Stimulated activated CD4-positive, alpha-beta T cell treated with anti-CD3 and anti-CD28 coated beads, Interleukin-2, amount 100 ng/mL, for 4 hours (primary cell): ENCODE measurements around the gene PSTPIP1.

ENCODE experiments used
- DNase-seq: peaks from one replicate; pipeline ENCODE4 v3.0.0-alpha.2; 2020; ENCODE audit warnings: low read depth

PSTPIP1 gene

GRCh38 chr15:76998663-76999285 is 3.8 kb downstream of the PSTPIP1 start:
- DNase-seq = no peak

DNA sequence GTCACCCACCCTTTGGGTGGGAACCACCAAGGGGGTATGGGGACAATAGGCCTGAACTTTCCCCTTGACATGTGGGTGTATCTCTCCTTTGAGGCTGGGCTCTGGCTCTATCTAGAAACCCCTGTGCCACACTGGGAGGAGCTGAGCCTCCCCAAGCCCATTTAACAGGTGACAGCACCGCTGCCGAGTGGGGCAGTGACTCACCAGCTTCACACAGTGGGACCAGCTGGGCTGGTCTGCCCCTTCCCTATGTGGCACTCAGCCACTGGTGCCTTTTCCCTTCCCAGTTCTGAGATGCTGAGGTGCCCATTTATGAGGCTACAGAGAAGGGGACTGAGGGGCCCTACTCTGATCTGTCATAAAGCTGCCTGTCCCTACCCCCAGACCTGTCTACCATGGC is 5.1 kb downstream of the PSTPIP1 start:
- DNase-seq = no peak

DNA sequence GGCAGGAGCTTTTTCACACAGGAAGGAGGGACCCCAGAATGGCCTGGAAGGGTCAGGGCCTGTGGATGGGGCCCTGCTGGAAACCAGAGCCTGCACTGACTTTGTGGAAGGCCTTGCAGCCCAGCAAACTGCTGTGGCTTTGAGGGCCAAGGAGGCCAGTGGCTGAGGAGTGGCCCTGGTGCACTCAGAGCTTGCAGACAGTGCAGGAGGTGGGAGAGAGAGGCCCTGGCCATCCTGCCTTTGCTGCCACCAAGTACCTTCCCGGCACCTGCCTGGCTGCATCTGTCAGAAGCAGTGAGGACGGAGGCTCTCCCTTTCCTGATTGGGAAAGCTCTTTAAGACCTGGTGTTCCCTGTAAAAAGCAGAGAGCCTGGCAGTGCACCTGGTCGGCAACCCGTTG is 6.4 kb downstream of the PSTPIP1 start:
- no peak for DNase-seq

GRCh38 chr15:77001966-77002365 is 7.0 kb downstream of the PSTPIP1 start:
- no peak for DNase-seq

GRCh38 chr15:77002436-77002835 is 7.5 kb downstream of the PSTPIP1 start:
- no peak for DNase-seq

DNA sequence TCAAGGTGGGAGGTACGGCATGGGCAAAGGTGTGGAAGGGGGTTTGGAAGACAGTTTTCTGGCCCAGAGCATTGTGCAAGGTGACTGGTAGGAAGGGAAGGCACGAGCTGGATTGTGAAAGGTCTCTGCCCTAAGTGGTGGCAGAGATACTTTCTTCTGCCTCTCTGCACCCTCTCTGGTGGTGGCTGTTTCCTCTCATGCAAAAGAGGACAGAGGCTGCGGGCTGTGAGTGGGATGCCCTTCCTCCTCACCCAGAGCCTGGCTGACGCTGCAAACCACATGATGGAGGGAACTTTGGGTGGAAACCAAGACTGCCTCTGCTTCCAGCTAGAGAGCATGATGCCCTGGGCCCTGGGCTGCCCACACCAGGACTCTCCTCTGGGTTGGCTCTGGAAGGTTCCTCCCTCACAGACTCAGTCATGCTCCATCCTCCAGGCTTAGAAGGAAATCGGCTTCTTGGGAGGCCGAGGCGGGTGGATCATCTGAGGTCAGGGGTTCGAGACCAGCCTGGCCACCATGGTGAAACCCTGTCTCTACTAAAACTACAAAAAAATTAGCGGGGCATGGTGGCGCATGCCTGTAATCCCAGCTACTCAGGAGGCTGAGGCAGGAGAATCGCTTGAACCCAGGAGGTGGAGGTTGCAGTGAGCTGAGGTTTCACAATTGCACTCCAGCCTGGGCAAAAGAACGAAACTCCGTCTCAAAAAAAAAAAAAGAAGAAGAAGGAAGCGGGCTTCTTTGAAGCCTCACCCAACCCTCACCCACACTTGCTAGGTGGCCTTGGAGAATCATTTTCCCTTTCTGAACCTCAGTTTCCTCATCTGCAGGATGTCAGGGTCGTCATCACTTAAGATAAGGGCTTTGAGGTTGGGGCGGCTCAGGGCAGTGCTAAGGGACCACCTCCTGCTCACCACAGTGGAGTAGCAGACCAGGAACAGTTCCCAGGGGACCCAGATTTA is 8.3 kb downstream of the PSTPIP1 start:
- peak; percentile 61 for DNase-seq

- DNase-seq = no peak
These were observed 9.3 kb downstream of the PSTPIP1 start for GRCh38 chr15:77004189-77004588.

GRCh38 chr15:77009176-77009575 is 14.2 kb downstream of the PSTPIP1 start:
- no peak for DNase-seq

DNA sequence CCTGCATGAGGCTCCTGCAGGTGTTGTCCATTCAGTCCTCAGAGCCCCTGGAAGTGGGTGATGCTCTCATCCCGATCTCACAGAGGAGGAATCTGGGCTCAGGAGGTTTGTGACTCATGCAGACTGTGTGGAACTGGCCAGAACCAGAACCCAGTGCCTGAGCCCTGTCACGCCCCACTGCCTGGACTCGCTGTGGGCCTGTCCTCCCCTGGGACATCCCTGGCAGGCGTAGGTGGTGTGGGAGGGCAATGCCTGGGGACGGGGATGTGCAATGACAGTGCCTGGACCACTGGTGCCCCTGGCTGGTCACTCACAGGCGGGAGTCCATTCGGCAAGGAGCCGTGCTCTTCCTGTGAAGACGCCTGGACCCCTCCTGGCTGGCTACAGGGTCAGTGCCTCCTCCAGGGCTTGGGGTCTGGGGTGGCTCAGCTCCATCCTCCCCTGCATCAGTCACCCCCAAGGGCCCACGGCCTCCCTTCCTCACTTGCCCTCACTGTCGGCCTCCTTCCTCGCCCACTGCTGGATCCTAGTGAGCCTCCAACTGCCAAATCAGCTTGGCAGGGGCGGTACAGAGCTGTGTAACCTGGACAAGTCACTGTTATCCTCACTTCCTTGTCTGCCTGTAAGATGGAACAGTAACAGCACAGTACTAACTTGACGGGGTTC is 14.9 kb downstream of the PSTPIP1 start:
- DNase-seq = no peak

DNA sequence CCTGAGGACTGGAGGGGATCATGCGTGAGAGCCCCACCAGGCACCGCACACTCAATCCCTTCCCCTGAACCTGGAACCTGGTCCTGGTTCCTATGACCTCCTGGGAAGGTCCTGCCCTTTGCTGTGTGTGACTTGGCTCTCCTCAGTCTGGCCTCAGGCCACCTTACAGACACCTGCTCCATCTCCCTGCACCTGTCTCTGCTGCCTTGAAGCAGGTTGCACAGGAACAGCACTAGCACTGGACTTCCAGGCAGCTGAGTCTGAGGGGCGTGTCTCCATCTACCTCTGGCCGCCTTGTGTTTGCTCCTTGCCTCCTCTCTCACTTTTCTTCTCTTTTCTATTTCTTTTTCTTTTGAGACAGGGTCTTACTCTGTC is 15.4 kb downstream of the PSTPIP1 start:
- DNase-seq = no peak

DNA sequence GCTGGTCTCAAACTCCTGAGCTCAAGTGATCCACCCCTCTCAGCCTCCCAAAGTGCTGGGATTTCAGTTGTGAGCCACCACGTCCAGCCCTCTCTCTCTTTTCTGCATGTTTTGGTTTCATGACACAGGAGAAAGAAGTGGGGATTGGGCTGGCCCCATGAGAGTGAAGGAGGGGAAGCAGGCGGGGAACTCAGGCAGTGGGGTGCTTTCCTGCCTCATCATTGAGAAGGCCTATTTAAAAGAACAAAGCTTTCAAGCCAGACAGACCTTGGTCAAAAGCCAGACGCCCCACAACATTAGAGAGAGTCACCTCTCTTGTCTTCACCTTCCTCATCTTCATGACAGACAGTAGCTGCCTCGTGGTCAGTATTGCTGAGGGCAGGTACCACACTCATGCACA is 15.9 kb downstream of the PSTPIP1 start:
- no peak for DNase-seq

- no peak for DNase-seq
These were observed 17.3 kb downstream of the PSTPIP1 start for GRCh38 chr15:77012117-77012712.

GRCh38 chr15:77012868-77013267 is 17.9 kb downstream of the PSTPIP1 start:
- no peak for DNase-seq

GRCh38 chr15:77013776-77014131 is 18.8 kb downstream of the PSTPIP1 start:
- peak; percentile 88 for DNase-seq

GRCh38 chr15:77014132-77015081 is 19.5 kb downstream of the PSTPIP1 start:
- DNase-seq = no peak

DNA sequence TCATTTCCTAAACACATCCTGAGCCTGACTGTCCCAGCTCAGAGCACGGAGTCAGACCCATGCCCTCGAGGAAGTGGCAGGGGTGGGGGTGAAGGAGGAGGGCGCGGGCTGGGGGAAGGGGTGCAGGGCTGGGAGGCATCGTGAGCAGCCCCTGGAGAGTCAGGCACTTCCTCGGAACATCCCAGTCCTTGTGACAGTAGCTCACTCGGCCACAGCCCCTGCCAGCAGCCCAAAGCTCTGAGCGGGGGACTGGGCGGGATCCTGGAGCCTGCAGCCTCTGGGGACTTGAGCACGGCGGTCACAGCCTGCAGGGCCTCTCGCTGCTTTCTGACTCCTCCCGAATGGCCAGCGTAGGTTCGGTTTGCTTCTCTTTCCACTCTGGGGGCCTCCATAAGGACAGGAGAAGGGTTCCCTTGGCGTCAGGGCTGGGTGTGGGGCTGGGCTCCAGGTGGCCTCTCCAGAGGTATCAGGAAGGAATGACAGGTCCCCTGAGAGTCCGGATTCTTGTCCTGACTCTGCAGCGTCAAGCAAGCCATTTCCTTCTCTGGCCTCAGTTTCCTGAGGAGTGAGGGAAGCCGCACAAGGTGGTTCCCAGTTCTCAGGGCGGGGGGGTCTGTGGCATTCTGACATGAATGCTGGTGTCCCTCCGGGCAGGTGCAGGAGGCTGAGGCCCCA is 20.9 kb downstream of the PSTPIP1 start:
- no peak for DNase-seq

GRCh38 chr15:77016321-77016695 is 21.4 kb downstream of the PSTPIP1 start:
- DNase-seq = no peak

- no peak for DNase-seq
These were observed 22.2 kb downstream of the PSTPIP1 start for GRCh38 chr15:77017091-77017660.

DNA sequence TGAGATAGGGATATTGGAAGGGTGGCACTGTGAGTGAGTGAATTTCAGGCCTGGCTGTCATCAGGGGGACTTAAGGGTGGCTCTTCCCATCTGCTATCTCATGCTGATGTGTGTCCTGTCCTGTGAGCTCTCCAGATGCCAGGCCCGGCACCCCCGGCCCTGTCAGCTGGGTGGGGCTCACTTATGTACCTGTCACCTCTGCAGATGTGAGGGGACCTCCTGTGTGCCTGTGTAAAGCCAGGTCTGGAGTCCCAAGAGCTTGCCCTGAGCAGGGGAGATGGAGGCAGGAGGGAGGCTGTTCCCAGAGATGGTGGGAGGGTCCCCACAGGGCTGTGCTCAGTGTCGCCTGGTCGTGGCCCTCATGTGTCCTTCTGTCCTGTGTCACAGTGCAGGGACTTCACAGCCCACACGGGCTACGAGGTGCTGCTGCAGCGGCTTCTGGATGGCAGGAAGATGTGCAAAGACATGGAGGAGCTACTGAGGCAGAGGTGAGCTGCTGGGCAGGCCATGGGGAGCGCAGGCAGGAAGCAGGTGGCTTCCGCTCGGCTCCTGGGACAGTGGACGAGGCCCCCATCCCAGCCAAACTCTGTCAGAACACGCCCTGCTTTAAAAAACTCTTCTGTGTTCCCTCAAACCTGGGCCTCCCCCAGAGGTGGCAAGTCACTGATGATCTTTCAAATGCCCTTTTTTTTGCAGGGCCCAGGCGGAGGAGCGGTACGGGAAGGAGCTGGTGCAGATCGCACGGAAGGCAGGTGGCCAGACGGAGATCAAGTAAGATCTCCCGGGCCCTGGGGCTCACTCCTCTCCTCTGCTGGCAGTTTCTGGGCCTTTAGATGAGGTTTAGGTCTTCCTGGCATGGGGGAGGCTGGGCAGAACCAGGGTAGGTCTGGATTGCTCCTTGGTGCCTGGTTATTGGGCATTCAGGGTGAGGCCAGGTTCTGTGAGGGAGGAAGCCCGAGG is 23.1 kb downstream of the PSTPIP1 start:
- DNase-seq = no peak
